Measurements from ENCODE around the gene CKLF. TPM values are rescaled to one million over a fixed set of nuclear protein-coding genes. Genes with fewer than 3 reads are reported as not detected.

CKLF gene
- total RNA-seq, 1 donor from 2014 or later = 159 TPM

- H3K27me3 Mint-ChIP-seq (ENCODE audit: insufficient read depth) = peaks cover 2% of the 10 kb centered on the region
- no peaks in the 10 kb centered on the region for H3K9me3 Mint-ChIP-seq
- peaks cover 93% of the 10 kb centered on the region for H3K4me1 Mint-ChIP-seq (ENCODE audit: low read depth)
- H3K4me3 Mint-ChIP-seq = peak overlapping the region; percentile 53
- intact Hi-C loops (cut with micrococcal nuclease) = loop anchor here (1.0 to 5.0 kb wide), 5 partner anchors 14 to 230 kb away; partner anchors contain the start of gene DYNC1LI2
- H3K36me3 Mint-ChIP-seq (ENCODE audit: low read depth) = peaks cover 18% of the 10 kb centered on the region
- DNase-seq (ENCODE audit: low spot score) = peak; percentile 88
- H3K27ac Mint-ChIP-seq = peak overlapping the region; percentile 77
Observed at GRCh38 chr16:66521951-66522771, 30.2 kb upstream of the CKLF start.

- Mint-ChIP-seq H3K27me3 (ENCODE audit: insufficient read depth) (peaks cover 2% of the 10 kb centered on the region), H3K27ac (peak overlapping the region; percentile 91), H3K4me3 (no peak overlapping the region), H3K36me3 (ENCODE audit: low read depth) (peaks cover 18% of the 10 kb centered on the region), H3K4me1 (ENCODE audit: low read depth) (peaks cover 93% of the 10 kb centered on the region), H3K9me3 (no peaks in the 10 kb centered on the region)
- DNase-seq (ENCODE audit: low spot score) = no peak
- intact Hi-C loops (cut with micrococcal nuclease) = loop anchor here (1.0 to 5.0 kb wide), 5 partner anchors 15 to 229 kb away; partner anchors contain the start of gene DYNC1LI2
Observed at GRCh38 chr16:66522816-66523590, 29.4 kb upstream of the CKLF start.

- Mint-ChIP-seq H3K9me3 (no peaks in the 10 kb centered on the region), H3K27ac (peak overlapping the region; percentile 91), H3K4me1 (ENCODE audit: low read depth) (peaks cover 90% of the 10 kb centered on the region), H3K36me3 (ENCODE audit: low read depth) (peaks cover 15% of the 10 kb centered on the region), H3K4me3 (peak overlapping the region; percentile 52), H3K27me3 (ENCODE audit: insufficient read depth) (peaks cover 2% of the 10 kb centered on the region)
- peak; percentile 53 for DNase-seq (ENCODE audit: low spot score)
- intact Hi-C loops (cut with micrococcal nuclease) = loop anchor here (5.0 kb wide), 1 partner anchor 228 kb away; the partner anchor contains the start of gene DYNC1LI2
Observed at GRCh38 chr16:66523861-66524354, 28.5 kb upstream of the CKLF start.

- no peaks in the 10 kb centered on the region for H3K9me3 Mint-ChIP-seq
- DNase-seq (ENCODE audit: low spot score) = no peak
- H3K4me1 Mint-ChIP-seq (ENCODE audit: low read depth) = peaks cover 89% of the 10 kb centered on the region
- H3K27me3 Mint-ChIP-seq (ENCODE audit: insufficient read depth) = peaks cover 2% of the 10 kb centered on the region
- H3K4me3 Mint-ChIP-seq = peak overlapping the region; percentile 39
- H3K36me3 Mint-ChIP-seq (ENCODE audit: low read depth) = peaks cover 16% of the 10 kb centered on the region
- peak overlapping the region; percentile 91 for H3K27ac Mint-ChIP-seq
- intact Hi-C loops (cut with micrococcal nuclease) = loop anchor here (1.0 to 5.0 kb wide), 2 partner anchors 7 to 228 kb away; partner anchors contain the start of gene DYNC1LI2
Observed at GRCh38 chr16:66524601-66525164, 27.7 kb upstream of the CKLF start.

- Mint-ChIP-seq H3K9me3 (no peaks in the 10 kb centered on the region), H3K4me1 (ENCODE audit: low read depth) (peaks cover 87% of the 10 kb centered on the region), H3K36me3 (ENCODE audit: low read depth) (peaks cover 15% of the 10 kb centered on the region), H3K4me3 (no peak overlapping the region), H3K27ac (peak overlapping the region; percentile 61), H3K27me3 (ENCODE audit: insufficient read depth) (peaks cover 2% of the 10 kb centered on the region)
- no peak for DNase-seq (ENCODE audit: low spot score)
- intact Hi-C loops (cut with micrococcal nuclease) = loop anchor here (1.0 kb wide), 1 partner anchor 8 kb away; no protein-coding TSS in a partner anchor
Observed at GRCh38 chr16:66525396-66526180, 26.8 kb upstream of the CKLF start.

- peaks cover 18% of the 10 kb centered on the region for H3K36me3 Mint-ChIP-seq (ENCODE audit: low read depth)
- intact Hi-C loops (cut with micrococcal nuclease) = no loop called here
- no peak overlapping the region for H3K27ac Mint-ChIP-seq
- no peaks in the 10 kb centered on the region for H3K9me3 Mint-ChIP-seq
- no peak overlapping the region for H3K4me3 Mint-ChIP-seq
- peaks cover 60% of the 10 kb centered on the region for H3K4me1 Mint-ChIP-seq (ENCODE audit: low read depth)
- no peak for DNase-seq (ENCODE audit: low spot score)
- H3K27me3 Mint-ChIP-seq (ENCODE audit: insufficient read depth) = no peaks in the 10 kb centered on the region
Observed at GRCh38 chr16:66528294-66528693, 24.1 kb upstream of the CKLF start.

GRCh38 chr16:66529475-66529874, 22.9 kb upstream of the CKLF start:
- intact Hi-C loops (cut with micrococcal nuclease) = no loop called here
- peaks cover 50% of the 10 kb centered on the region for H3K4me1 Mint-ChIP-seq (ENCODE audit: low read depth)
- peak overlapping the region; percentile 4 for H3K27ac Mint-ChIP-seq
- no peak for DNase-seq (ENCODE audit: low spot score)
- H3K4me3 Mint-ChIP-seq = no peak overlapping the region
- no peaks in the 10 kb centered on the region for H3K27me3 Mint-ChIP-seq (ENCODE audit: insufficient read depth)
- H3K36me3 Mint-ChIP-seq (ENCODE audit: low read depth) = peaks cover 20% of the 10 kb centered on the region
- H3K9me3 Mint-ChIP-seq = no peaks in the 10 kb centered on the region

GRCh38 chr16:66534376-66534799, 18.0 kb upstream of the CKLF start:
- DNase-seq (ENCODE audit: low spot score) = no peak
- intact Hi-C loops (cut with micrococcal nuclease) = no loop called here
- peaks cover 20% of the 10 kb centered on the region for H3K36me3 Mint-ChIP-seq (ENCODE audit: low read depth)
- H3K27me3 Mint-ChIP-seq (ENCODE audit: insufficient read depth) = no peaks in the 10 kb centered on the region
- H3K4me1 Mint-ChIP-seq (ENCODE audit: low read depth) = peaks cover 35% of the 10 kb centered on the region
- H3K4me3 Mint-ChIP-seq = no peak overlapping the region
- H3K27ac Mint-ChIP-seq = no peak overlapping the region
- no peaks in the 10 kb centered on the region for H3K9me3 Mint-ChIP-seq

- H3K36me3 Mint-ChIP-seq (ENCODE audit: low read depth) = peaks cover 17% of the 10 kb centered on the region
- DNase-seq (ENCODE audit: low spot score) = no peak
- no peak overlapping the region for H3K27ac Mint-ChIP-seq
- no peaks in the 10 kb centered on the region for H3K27me3 Mint-ChIP-seq (ENCODE audit: insufficient read depth)
- intact Hi-C loops (cut with micrococcal nuclease) = no loop called here
- H3K4me3 Mint-ChIP-seq = no peak overlapping the region
- no peaks in the 10 kb centered on the region for H3K9me3 Mint-ChIP-seq
- H3K4me1 Mint-ChIP-seq (ENCODE audit: low read depth) = peaks cover 40% of the 10 kb centered on the region
Observed at GRCh38 chr16:66536525-66536924, 15.9 kb upstream of the CKLF start.

GRCh38 chr16:66537236-66537635, 15.1 kb upstream of the CKLF start:
- Mint-ChIP-seq H3K9me3 (no peaks in the 10 kb centered on the region), H3K4me1 (ENCODE audit: low read depth) (peaks cover 47% of the 10 kb centered on the region), H3K4me3 (no peak overlapping the region), H3K27ac (no peak overlapping the region), H3K36me3 (ENCODE audit: low read depth) (peaks cover 24% of the 10 kb centered on the region), H3K27me3 (ENCODE audit: insufficient read depth) (no peaks in the 10 kb centered on the region)
- intact Hi-C loops (cut with micrococcal nuclease) = no loop called here
- DNase-seq (ENCODE audit: low spot score) = no peak

- peaks cover 24% of the 10 kb centered on the region for H3K36me3 Mint-ChIP-seq (ENCODE audit: low read depth)
- H3K4me1 Mint-ChIP-seq (ENCODE audit: low read depth) = peaks cover 51% of the 10 kb centered on the region
- H3K27me3 Mint-ChIP-seq (ENCODE audit: insufficient read depth) = no peaks in the 10 kb centered on the region
- intact Hi-C loops (cut with micrococcal nuclease) = no loop called here
- no peaks in the 10 kb centered on the region for H3K9me3 Mint-ChIP-seq
- DNase-seq (ENCODE audit: low spot score) = no peak
- H3K4me3 Mint-ChIP-seq = peak overlapping the region; percentile 25
- peak overlapping the region; percentile 63 for H3K27ac Mint-ChIP-seq
Observed at GRCh38 chr16:66538910-66539309, 13.5 kb upstream of the CKLF start.
